ENCODE results near the gene PLEKHM3. TPM values are rescaled to one million over a fixed set of nuclear protein-coding genes. Genes with fewer than 3 reads are reported as not detected.

PLEKHM3 gene
- total RNA-seq, 2 donors from 2014 or later = 14.0 to 15.2 TPM

DNA sequence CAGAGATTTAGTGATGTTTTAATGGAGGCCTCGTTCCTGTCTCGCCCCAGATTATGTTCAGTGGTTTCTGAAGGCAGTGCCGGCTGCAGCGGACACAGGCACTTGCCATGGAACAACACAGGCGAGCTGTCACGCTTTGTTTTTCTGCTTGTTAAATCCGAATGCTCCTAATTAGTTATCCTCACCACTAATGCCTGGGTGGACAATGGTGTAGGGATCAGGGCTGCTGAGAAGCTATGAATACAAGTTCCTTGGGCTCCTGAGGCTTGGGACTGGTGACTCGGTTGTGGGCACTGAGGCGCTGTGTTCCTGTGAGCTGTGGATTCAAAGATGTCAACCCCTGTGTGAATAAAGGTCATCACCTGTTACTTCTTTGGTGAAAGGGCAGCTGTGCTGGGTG lies 123.5 kb downstream of the PLEKHM3 start:
- no peaks in the 10 kb centered on the region for H3K27me3 ChIP-seq
- no peak overlapping the region for H3K27ac ChIP-seq
- no peaks in the 10 kb centered on the region for H3K36me3 ChIP-seq (replicated peaks in 1 of 2; ENCODE audit: insufficient read depth in 1 of 2, low read depth in 2 of 2)
- H3K4me1 ChIP-seq = peaks cover 21% of the 10 kb centered on the region
- H3K9me3 ChIP-seq = no peaks in the 10 kb centered on the region
- H3K4me3 ChIP-seq = no peak overlapping the region
- TF ChIP-seq, protein P1, sequence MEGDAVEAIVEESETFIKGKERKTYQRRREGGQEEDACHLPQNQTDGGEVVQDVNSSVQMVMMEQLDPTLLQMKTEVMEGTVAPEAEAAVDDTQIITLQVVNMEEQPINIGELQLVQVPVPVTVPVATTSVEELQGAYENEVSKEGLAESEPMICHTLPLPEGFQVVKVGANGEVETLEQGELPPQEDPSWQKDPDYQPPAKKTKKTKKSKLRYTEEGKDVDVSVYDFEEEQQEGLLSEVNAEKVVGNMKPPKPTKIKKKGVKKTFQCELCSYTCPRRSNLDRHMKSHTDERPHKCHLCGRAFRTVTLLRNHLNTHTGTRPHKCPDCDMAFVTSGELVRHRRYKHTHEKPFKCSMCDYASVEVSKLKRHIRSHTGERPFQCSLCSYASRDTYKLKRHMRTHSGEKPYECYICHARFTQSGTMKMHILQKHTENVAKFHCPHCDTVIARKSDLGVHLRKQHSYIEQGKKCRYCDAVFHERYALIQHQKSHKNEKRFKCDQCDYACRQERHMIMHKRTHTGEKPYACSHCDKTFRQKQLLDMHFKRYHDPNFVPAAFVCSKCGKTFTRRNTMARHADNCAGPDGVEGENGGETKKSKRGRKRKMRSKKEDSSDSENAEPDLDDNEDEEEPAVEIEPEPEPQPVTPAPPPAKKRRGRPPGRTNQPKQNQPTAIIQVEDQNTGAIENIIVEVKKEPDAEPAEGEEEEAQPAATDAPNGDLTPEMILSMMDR (IDR thresholded peaks at IDR 0.05) = no peak
- no peak for TF ChIP-seq POLR2A (IDR thresholded peaks at IDR 0.05)
- DNase-seq (no peak), ATAC-seq (no peak)
- intact Hi-C loops (cut with DNase I) = no loop called here
- 96 to 98% methylated on average over 9 of the region's 9 CpGs for WGBS, 2 donors

DNA sequence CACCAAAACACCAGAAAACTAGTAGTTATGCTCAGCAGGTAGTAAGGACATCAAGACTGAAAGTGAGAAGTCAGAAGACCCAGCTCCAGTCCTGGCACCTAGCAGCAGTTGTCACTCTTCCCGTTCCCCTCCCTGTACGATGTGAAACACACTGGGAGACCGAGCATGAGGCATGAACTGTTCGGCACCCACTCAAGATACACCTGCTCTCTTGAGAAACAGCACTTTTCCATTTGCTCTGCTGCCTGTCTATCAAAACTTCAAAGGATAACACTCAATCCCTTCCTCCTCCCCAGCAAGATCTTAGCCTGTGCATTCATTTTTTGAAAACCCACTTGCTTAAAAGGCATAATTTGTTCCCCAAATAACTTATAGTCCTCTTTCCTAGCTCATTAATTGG lies 123.9 kb downstream of the PLEKHM3 start:
- ATAC-seq = no peak
- no peak for DNase-seq
- Histone ChIP-seq H3K9me3 (no peaks in the 10 kb centered on the region), H3K4me1 (peaks cover 17% of the 10 kb centered on the region), H3K4me3 (no peak overlapping the region), H3K27ac (no peak overlapping the region), H3K36me3 (replicated peaks in 1 of 2; ENCODE audit: insufficient read depth in 1 of 2, low read depth in 2 of 2) (no peaks in the 10 kb centered on the region), H3K27me3 (no peaks in the 10 kb centered on the region)
- intact Hi-C loops (cut with DNase I) = no loop called here
- WGBS, 2 donors = 96 to 100% methylated on average over 4 of the region's 4 CpGs
- TF ChIP-seq, protein P1 (IDR thresholded peaks at IDR 0.05) = no peak
- no peak for TF ChIP-seq POLR2A (IDR thresholded peaks at IDR 0.05)

DNA sequence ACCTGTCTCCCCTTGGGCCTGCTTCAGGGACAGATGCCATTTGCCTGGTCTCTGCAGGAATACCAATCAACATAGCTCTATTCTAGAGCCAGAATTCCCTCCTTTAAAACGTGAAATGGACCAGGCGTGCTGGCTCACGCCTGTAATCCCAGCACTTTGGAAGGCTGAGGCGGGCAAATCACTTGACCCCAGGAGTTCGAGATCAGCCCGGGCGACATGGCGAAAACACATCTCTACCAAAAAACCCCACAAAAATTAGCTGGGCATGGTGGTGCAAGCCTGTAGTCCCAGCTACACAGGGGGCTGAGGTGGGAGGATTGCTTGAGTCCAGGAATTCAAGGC lies 127.0 kb downstream of the PLEKHM3 start:
- H3K27ac ChIP-seq = peak overlapping the region in 2 of 4 donors; percentile 15 to 51
- H3K27me3 ChIP-seq = no peaks in the 10 kb centered on the region
- ATAC-seq (no peak), DNase-seq (no peak)
- no peaks in the 10 kb centered on the region for H3K36me3 ChIP-seq (replicated peaks in 1 of 2; ENCODE audit: insufficient read depth in 1 of 2, low read depth in 2 of 2)
- TF ChIP-seq, protein P1 (IDR thresholded peaks at IDR 0.05) = no peak
- TF ChIP-seq POLR2A (IDR thresholded peaks at IDR 0.05) = no peak
- no peak overlapping the region for H3K4me3 ChIP-seq
- peaks cover 22% of the 10 kb centered on the region for H3K4me1 ChIP-seq
- H3K9me3 ChIP-seq = no peaks in the 10 kb centered on the region
- 91 to 92% methylated on average over 6 to 8 of the region's 8 CpGs for WGBS, 2 donors
- intact Hi-C loops (cut with DNase I) = no loop called here

DNA sequence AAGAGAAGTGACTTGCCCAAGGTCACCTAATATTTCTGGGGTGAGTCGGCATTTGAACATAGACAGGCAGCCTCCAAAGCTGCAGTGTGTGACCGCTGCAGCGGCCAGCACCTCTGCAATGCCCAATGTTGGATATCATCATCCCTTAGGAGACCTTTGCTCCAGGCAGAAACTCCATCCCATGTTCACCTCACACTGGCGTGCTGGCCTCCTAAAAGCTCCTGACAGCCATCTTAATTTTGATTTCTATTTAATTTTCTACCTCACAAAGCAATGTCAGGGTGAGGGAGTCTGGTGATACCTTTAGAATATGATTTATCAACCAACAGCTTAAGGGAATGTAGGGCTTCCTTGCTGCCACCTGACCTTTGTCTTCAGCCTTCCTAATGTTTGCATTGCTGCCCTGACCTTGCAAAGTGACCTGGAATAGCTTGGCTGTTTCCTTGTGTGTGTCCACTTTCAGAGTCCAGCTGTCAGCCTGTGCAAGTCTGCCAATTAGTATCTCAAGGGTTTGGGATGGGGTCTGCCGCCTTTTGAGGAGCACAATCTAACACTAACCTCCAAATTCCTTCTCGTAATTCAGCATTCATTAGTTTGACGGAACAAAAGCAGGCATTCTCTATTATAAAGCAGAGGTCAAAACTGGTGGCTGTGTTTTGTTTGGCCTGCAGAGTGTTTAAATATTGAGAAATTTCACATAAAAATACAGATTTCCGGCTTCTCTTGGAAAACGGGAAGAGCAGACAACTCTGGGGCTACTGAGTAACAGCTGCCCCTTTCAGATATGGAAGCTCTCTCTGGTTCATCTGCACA lies 127.6 kb downstream of the PLEKHM3 start:
- H3K4me3 ChIP-seq = no peak overlapping the region
- ATAC-seq (no peak), DNase-seq (no peak)
- H3K9me3 ChIP-seq = no peaks in the 10 kb centered on the region
- no peak for TF ChIP-seq POLR2A (IDR thresholded peaks at IDR 0.05)
- peak overlapping the region in 2 of 4 donors; percentile 15 to 51 for H3K27ac ChIP-seq
- intact Hi-C loops (cut with DNase I) = no loop called here
- no peaks in the 10 kb centered on the region for H3K36me3 ChIP-seq (replicated peaks in 1 of 2; ENCODE audit: insufficient read depth in 1 of 2, low read depth in 2 of 2)
- peaks cover 26% of the 10 kb centered on the region for H3K4me1 ChIP-seq
- 54 to 58% methylated on average over 9 of the region's 9 CpGs for WGBS, 2 donors
- H3K27me3 ChIP-seq = no peaks in the 10 kb centered on the region

DNA sequence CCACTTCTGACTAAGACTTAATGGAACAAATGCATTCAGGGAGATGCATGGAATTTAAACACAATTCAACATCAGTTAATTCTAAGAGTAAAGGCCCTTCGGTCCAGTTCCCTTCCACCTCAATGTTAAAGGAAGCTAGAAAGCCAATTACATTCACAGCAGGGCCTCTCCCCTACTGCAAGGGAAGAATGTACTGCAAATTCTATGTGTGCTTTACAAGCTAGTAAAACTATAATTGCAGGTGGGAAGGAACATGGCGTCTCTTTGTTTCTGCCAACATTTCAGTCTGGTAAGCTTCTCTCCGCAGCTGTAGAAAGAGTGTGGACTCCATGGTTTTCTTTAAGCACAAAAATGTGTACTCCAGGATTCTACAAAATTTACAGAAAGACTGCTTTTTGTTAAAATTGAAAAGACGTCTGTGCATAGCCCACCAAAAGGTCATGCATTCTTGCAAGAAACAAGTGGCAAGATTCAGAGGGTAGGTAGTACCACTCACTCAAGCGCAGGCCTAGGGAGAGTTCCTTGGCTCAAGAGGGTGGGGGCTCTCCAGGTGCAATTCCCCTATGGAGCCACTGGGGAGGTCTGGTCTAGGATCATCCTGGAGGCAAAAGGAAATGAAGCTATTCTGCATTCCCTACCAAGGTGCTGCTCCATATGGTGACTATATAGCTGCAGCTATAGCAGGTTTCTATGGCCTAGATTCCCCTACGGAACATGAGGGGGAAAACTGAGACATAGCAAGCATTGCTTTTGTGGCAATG lies 128.6 kb downstream of the PLEKHM3 start:
- DNase-seq (no peak), ATAC-seq (peak; percentile 24)
- TF ChIP-seq, protein P1 (IDR thresholded peaks at IDR 0.05) = peak in 2 of 7 experiments; percentile 3 to 8
- no peak for TF ChIP-seq POLR2A (IDR thresholded peaks at IDR 0.05)
- no peaks in the 10 kb centered on the region for H3K9me3 ChIP-seq
- no peaks in the 10 kb centered on the region for H3K27me3 ChIP-seq
- 93 to 98% methylated on average over 6 of the region's 6 CpGs for WGBS, 2 donors
- H3K4me3 ChIP-seq = no peak overlapping the region
- intact Hi-C loops (cut with DNase I) = no loop called here
- peaks cover 31% of the 10 kb centered on the region for H3K4me1 ChIP-seq
- no peak overlapping the region for H3K27ac ChIP-seq
- H3K36me3 ChIP-seq (replicated peaks in 1 of 2; ENCODE audit: insufficient read depth in 1 of 2, low read depth in 2 of 2) = no peaks in the 10 kb centered on the region
